ENCODE results near the gene FKBP4. TPM values are rescaled to one million over a fixed set of nuclear protein-coding genes. Genes with fewer than 3 reads are reported as not detected.

Gene FKBP4
- total and polyA plus RNA-seq, 2 donors (not counting 3 experiments of a cell fraction or from before 2014, with no cell fraction given): 31.0 to 85.6 TPM

DNA sequence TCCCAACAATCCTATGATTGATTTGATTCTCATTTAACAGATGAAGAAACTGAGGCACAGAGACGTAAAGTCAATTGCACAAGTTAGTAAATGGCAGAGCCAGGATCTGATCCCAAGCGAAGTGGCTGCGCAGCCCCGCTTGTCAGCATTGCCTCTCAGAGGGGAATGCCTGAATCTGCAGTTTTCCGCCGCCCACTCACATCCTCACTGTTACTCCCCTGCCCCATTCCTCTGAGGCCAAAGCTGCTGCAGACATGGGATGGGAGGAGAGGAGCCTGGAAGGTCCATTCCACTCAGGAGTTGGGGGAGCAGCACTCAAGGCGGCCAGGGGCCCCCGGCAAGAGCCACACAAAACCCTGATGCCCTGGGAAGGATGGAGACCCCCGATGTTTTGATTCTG is 39.0 kb downstream of the FKBP4 start:
- Histone ChIP-seq H3K27me3 (ENCODE audit: control insufficient read depth in 2 of 2, insufficient read depth in 2 of 2, low read length in 2 of 2) (peaks cover 0 to 4% of the 10 kb centered on the region in 2 experiments), H3K9me1 (replicated peaks; ENCODE audit: control insufficient read depth, extremely low read depth, insufficient read depth, low read length) (no peaks in the 10 kb centered on the region), H4K20me1 (replicated peaks; ENCODE audit: control insufficient read depth, extremely low read depth, insufficient read depth, low read length) (no peaks in the 10 kb centered on the region), H2AFZ (ENCODE audit: low read depth, low read length) (no peak overlapping the region), H3K9me3 (replicated peaks; ENCODE audit: control insufficient read depth, insufficient read depth, low read length) (no peaks in the 10 kb centered on the region), H3K4me3 (replicated peaks in 1 of 3; ENCODE audit: insufficient read depth in 1 of 3, low read depth in 1 of 3, low read length in 3 of 3) (no peak overlapping the region), H3K79me2 (ENCODE audit: control insufficient read depth, insufficient read depth, low read length) (no peaks in the 10 kb centered on the region), H3K27ac (ENCODE audit: insufficient read depth, low read depth, low read length) (no peak overlapping the region), H3K4me2 (ENCODE audit: insufficient read depth, low read length) (no peak overlapping the region), H3K36me3 (ENCODE audit: control insufficient read depth in 2 of 2, extremely low read depth in 1 of 2, insufficient read depth in 2 of 2, low read length in 2 of 2) (peaks cover 0 to 2% of the 10 kb centered on the region in 2 experiments), H3K4me1 (ENCODE audit: control insufficient read depth, extremely low read depth, insufficient read depth, low read length) (no peaks in the 10 kb centered on the region), H3K9ac (replicated peaks; ENCODE audit: extremely low read depth, insufficient read depth, low read length) (no peak overlapping the region)
- FAIRE-seq (no peak), DNase-seq (ENCODE audit: low read depth, low spot score) (no peak)
- no TSS peak for BruUV-seq (replicated peaks)
- ChIA-PET CTCF (interaction anchor here (0.9 to 2.1 kb wide), 4 partner anchors 12 to 208 kb away, joined by 3 to 9 read pairs (median 4); no protein-coding TSS in a partner anchor), POLR2A (no interaction called here)
- dilution Hi-C loops (cut with MboI; ENCODE audit: extremely low pct_ligation_motif_present, low sequenced_read_pairs) (no loop called here), intact Hi-C loops (cut with micrococcal nuclease) (no loop called here)
- TF ChIP-seq EZH2 (IDR thresholded peaks at IDR 0.05; ENCODE audit: borderline replicate concordance, low read depth, low read length, severe bottlenecking): no peak
- no peak for TF ChIP-seq JUN (IDR thresholded peaks at IDR 0.05; ENCODE audit: borderline replicate concordance, insufficient read depth, insufficient read length, low read depth)
- no peak for TF ChIP-seq GATA2 (IDR thresholded peaks at IDR 0.05; ENCODE audit: insufficient read depth, insufficient read length, low read depth, low read length)
- TF ChIP-seq MYC (IDR thresholded peaks at IDR 0.05; ENCODE audit: low read depth, low read length): no peak
- TF ChIP-seq POLR2AphosphoS5 (IDR thresholded peaks at IDR 0.05; ENCODE audit: insufficient read depth, low read depth, low read length): no peak
- no peak for TF ChIP-seq CTCF (IDR thresholded peaks at IDR 0.05; ENCODE audit: extremely low read depth in 1 of 2, insufficient read depth in 1 of 2, low read depth in 1 of 2, low read length in 2 of 2)
- TF ChIP-seq FOS (IDR thresholded peaks at IDR 0.05; ENCODE audit: borderline replicate concordance, insufficient read depth, low read length): no peak
- TF ChIP-seq, protein P1, sequence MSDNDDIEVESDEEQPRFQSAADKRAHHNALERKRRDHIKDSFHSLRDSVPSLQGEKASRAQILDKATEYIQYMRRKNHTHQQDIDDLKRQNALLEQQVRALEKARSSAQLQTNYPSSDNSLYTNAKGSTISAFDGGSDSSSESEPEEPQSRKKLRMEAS (IDR thresholded peaks at IDR 0.05; ENCODE audit: insufficient read depth, insufficient read length): no peak
- no peak for TF ChIP-seq POLR2A (IDR thresholded peaks at IDR 0.05; ENCODE audit: low read depth, low read length)
